Colonic mucosa (tissue), 4 donors: ENCODE results near the gene EEF1G. TPM values are rescaled to one million over a fixed set of nuclear protein-coding genes. Genes with fewer than 3 reads are reported as not detected.
"Not testable (repeated sequence)": the region's sequence is repeated elsewhere in the genome, so short reads cannot be mapped to it uniquely, and the experiment has no call there.

Experiments
- DNase-seq: peaks from one replicate; pipeline ENCODE4 v3.0.0-alpha.2; 2020
- H3K27ac ChIP-seq: fragments of 200-600 bp; one replicate; pipeline ENCODE4 v1.8.0; 2021
- H3K27me3 ChIP-seq: fragments of 200-600 bp; one replicate; pipeline ENCODE4 v1.8.0; 2021
- H3K36me3 ChIP-seq: fragments of 200-600 bp; one replicate; pipeline ENCODE4 v1.8.0; 2021
- H3K4me1 ChIP-seq: fragments of 200-600 bp; one replicate; pipeline ENCODE4 v1.8.0; 2021; ENCODE audit warnings: mild to moderate bottlenecking
- H3K4me3 ChIP-seq: fragments of 200-600 bp; one replicate; pipeline ENCODE4 v1.8.0; 2021
- H3K9ac ChIP-seq, 2 donors: one replicate each; pipeline ENCODE4 v1.7.0; 2013; ENCODE audit warnings: control low read depth in 2 of 2, low read depth in 2 of 2, low read length in 2 of 2
- H3K9me3 ChIP-seq: fragments of 200-600 bp; one replicate; pipeline ENCODE4 v1.8.0; 2021
- CTCF ChIP-seq: fragments of 200-600 bp; IDR thresholded peaks from one replicate; pipeline ENCODE4 v1.8.0; 2022; ENCODE audit warnings: antibody characterized with exemption, mild to moderate bottlenecking
- intact Hi-C: fragments of 100-400 bp; cut with DNase I; formaldehyde crosslinking; loops from one replicate; pipeline ENCODE4 v1.14.1; 2022
- total RNA-seq, 2 donors: library from RNA; stranded (reverse); fragmentation: NEBNext Ultra II Directional in 1 of 2; extraction: Animal tissue kit (Norgen Biotek cat#: 25700) in 1 of 2; gene quantifications; one replicate each; pipeline ENCODE4 v1.2.1, GENCODE V29; 2021
- donor health status: healthy.
- donor health status: DM: no; HTN: no; CAD: no.
- donor health status: DM: no; HTN: no; CAD: no.

The EEF1G gene
- total RNA-seq, 2 donors from 2014 or later: 1,328 to 1,358 TPM

GRCh38 chr11:62588966-62589637, 15.4 kb upstream of the EEF1G start:
- H3K4me3 ChIP-seq: no peak overlapping the region
- H3K36me3 ChIP-seq: no peaks in the 10 kb centered on the region
- H3K4me1 ChIP-seq: peaks cover 20% of the 10 kb centered on the region
- no peak for DNase-seq
- H3K27me3 ChIP-seq: no peaks in the 10 kb centered on the region
- intact Hi-C loops: no loop called here
- no peak overlapping the region for H3K27ac ChIP-seq
- no peak overlapping the region for H3K9ac ChIP-seq
- H3K9me3 ChIP-seq: no peaks in the 10 kb centered on the region
- TF ChIP-seq CTCF: no peak

- H3K36me3 ChIP-seq, H3K27me3 ChIP-seq, H3K9me3 ChIP-seq, H3K4me1 ChIP-seq, DNase-seq, H3K4me3 ChIP-seq, intact Hi-C loops, H3K27ac ChIP-seq, H3K9ac ChIP-seq: not testable (repeated sequence)
These were observed 11.7 kb upstream of the EEF1G start for GRCh38 chr11:62585356-62585755.

GRCh38 chr11:62581735-62582134, 8.0 kb upstream of the EEF1G start:
- H3K9ac ChIP-seq, H3K4me3 ChIP-seq, H3K27me3 ChIP-seq, H3K9me3 ChIP-seq, H3K4me1 ChIP-seq, H3K36me3 ChIP-seq, DNase-seq, H3K27ac ChIP-seq, intact Hi-C loops: not testable (repeated sequence)

- intact Hi-C loops: no loop called here
- no peak overlapping the region for H3K27ac ChIP-seq
These were observed 7.4 kb upstream of the EEF1G start for GRCh38 chr11:62580959-62581715.

GRCh38 chr11:62579252-62579651, 5.6 kb upstream of the EEF1G start:
- Histone ChIP-seq H3K9me3 (no peaks in the 10 kb centered on the region), H3K36me3 (no peaks in the 10 kb centered on the region), H3K4me1 (peaks cover 18% of the 10 kb centered on the region), H3K9ac (no peak overlapping the region), H3K27me3 (no peaks in the 10 kb centered on the region), H3K4me3 (no peak overlapping the region), H3K27ac (no peak overlapping the region)
- no peak for TF ChIP-seq CTCF
- intact Hi-C loops: no loop called here
- no peak for DNase-seq

More at GRCh38 chr11:62580959-62581715, 7.4 kb upstream of the EEF1G start:
- Histone ChIP-seq H3K36me3 (no peaks in the 10 kb centered on the region), H3K9me3 (no peaks in the 10 kb centered on the region), H3K9ac (no peak overlapping the region), H3K27me3 (no peaks in the 10 kb centered on the region), H3K4me1 (peaks cover 6% of the 10 kb centered on the region), H3K4me3 (no peak overlapping the region)
- TF ChIP-seq CTCF: no peak
- no peak for DNase-seq

- no peak overlapping the region for H3K9ac ChIP-seq
- H3K27ac ChIP-seq: no peak overlapping the region
- H3K4me1 ChIP-seq: peaks cover 18% of the 10 kb centered on the region
- H3K4me3 ChIP-seq: no peak overlapping the region
- DNase-seq: no peak
- no peaks in the 10 kb centered on the region for H3K27me3 ChIP-seq
- intact Hi-C loops: no loop called here
- no peak for TF ChIP-seq CTCF
- H3K36me3 ChIP-seq: no peaks in the 10 kb centered on the region
- H3K9me3 ChIP-seq: no peaks in the 10 kb centered on the region
These were observed 4.8 kb upstream of the EEF1G start for GRCh38 chr11:62578541-62578940.
